Activated T-helper 1 cell treated with anti-CD3 and anti-CD28 coated beads, Interleukin-2, amount 50 U/mL, for 16 hours (primary cell): ENCODE data around the gene HOXD11.

ENCODE experiments used
- DNase-seq, 2 donors: peaks; one replicate each; pipeline ENCODE4 v3.0.0-alpha.2; 2020; ENCODE audit warnings: low read depth in 1 of 2, low spot score in 1 of 2

HOXD11 gene

GRCh38 chr2:176120364-176121189, 13.5 kb downstream of the HOXD11 start:
- DNase-seq = no peak

DNA sequence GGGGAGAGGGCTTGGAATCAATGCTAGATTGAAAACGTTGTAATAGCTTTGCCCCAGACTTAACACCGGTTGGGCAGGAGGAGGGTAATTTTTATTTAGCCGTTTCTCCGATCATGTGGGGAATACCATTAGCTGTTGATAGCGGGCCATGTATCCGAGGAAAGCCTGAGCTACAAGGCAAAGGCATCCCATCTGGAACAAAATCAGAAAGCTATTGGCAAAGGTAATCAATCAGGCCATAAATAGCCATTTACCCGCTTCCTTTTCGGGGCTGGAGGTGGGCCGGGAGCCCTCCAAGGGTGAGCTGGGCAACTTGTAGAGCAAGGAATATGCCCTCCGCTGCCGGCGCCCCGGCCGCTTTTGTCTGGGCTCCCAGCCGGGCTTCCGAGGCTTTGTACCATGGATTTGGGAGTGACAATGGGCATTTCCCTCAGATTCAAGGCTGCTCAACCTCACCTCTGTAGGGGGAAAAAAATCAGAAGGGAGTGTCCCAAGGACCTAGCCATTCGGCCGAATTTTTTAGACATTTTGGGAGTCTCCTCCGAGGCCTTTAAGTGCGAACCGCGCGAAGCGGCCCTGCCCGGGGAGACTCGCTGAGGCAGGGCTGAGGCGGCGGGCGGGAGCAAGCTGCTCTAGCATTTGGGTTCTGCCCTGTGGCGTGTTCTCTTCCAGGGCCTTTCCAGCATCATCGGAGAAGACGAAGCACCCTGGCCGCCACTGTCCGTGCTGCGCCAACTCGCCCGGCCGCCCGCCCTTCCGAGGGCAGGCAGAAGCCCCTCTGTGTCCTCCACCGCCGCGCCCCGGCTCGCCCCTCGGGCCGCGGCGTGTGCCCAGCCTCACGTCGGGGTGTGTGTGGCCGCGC, 14.3 kb downstream of the HOXD11 start:
- no peak for DNase-seq

GRCh38 chr2:176122052-176122682, 15.1 kb downstream of the HOXD11 start:
- no peak for DNase-seq

DNA sequence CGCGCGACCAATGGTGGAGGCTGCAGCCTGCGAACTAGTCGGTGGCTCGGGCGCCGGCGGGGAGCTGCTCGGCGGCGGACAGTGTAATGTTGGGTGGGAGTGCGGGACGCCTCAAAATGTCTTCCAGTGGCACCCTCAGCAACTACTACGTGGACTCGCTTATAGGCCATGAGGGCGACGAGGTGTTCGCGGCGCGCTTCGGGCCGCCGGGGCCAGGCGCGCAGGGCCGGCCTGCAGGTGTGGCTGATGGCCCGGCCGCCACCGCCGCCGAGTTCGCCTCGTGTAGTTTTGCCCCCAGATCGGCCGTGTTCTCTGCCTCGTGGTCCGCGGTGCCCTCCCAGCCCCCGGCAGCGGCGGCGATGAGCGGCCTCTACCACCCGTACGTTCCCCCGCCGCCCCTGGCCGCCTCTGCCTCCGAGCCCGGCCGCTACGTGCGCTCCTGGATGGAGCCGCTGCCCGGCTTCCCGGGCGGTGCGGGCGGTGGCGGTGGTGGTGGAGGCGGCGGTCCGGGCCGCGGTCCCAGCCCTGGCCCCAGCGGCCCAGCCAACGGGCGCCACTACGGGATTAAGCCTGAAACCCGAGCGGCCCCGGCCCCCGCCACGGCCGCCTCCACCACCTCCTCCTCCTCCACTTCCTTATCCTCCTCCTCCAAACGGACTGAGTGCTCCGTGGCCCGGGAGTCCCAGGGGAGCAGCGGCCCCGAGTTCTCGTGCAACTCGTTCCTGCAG, 15.8 kb downstream of the HOXD11 start, which contains the start of gene HOXD9:
Gene HOXD9 (plus strand): TSS at position 37 of the 728 bp plus-strand sequence. CDS start 50 bp downstream, at position 87.
- DNase-seq = no peak

- no peak for DNase-seq
These were observed 16.5 kb downstream of the HOXD11 start for GRCh38 chr2:176123411-176124109.

- no peak for DNase-seq
These were observed 17.2 kb downstream of the HOXD11 start for GRCh38 chr2:176124110-176124946.

GRCh38 chr2:176124947-176125771, 18.1 kb downstream of the HOXD11 start:
- DNase-seq = no peak

DNA sequence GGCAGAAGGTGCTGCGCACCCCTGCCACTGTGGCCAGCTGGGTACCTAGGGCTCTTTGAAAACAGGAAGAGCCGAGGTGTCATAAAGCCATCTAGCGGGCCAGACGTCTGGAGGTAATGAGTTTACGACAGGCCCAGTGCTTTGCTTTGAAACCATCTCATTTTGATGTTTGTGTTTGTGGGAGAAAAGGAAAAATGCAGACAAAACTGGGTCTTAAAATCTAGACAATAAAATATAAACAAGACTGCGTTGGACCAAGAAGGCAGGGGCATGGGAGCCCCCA, 18.6 kb downstream of the HOXD11 start:
- DNase-seq = no peak

GRCh38 chr2:176126929-176127773, 20.1 kb downstream of the HOXD11 start:
- DNase-seq = peak; percentile 47 to 54

- no peak for DNase-seq
These were observed 20.6 kb downstream of the HOXD11 start for GRCh38 chr2:176127774-176128072.

DNA sequence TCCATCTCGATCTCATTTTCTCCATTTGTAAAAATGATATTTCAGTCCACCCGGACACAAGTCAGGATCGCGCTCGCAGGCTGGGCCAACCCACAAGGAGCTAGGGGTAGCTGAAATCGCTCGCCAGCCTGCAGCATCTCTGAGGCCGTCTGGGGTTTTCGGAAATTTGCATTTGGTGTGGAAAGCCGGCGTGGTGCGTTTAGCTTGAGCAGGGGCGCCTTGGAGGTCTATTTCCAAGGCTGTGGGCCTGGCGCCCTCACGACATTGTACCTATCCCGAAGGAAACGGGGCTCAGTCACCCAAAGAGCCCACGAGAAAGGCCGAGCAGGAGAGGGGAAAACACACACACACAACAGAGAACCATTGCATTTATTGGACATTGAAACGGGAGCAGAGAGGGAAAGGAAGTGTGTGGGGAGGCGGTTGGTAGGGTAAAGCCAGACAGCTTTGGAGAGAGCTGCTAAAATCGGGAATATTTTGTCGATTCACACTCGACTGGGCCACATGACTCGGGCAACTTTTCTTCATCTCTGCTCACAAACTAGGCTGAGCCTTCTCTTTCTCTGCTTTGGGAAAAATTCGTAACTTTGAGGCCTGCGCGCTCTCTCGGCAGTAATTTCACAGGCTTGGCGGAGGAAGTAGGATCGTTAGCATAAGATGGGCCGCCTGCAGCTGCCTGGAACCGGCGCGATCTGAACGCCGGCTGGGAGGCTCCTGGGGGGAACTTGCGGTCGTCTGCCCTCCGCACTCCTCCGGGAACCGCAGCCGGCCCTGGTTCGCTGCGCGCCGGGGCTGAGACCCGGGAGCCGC, 21.3 kb downstream of the HOXD11 start:
- DNase-seq = no peak

GRCh38 chr2:176128982-176129796, 22.1 kb downstream of the HOXD11 start, which contains the start of gene HOXD8:
TSS of gene HOXD8 (plus strand) at chr2:176129705. CDS start at chr2:176130367, 662 bp downstream.
- no peak for DNase-seq

DNA sequence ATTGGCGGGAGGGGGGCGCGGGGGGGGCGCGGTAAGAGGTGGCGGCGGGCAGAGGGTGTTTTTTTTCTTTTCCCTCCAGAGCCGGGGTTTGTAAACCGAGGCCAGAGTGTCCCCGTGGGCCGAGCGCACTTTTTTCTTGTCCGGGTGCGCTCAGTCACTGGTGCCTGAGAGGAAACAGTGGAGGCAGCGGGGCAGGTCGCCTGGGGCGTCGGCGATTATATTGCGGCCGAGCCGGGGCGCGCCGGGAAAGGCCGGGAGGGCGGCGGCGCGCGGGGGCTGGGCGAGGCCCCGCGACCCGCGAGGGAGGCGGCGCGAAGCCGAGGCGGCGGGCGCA, 22.7 kb downstream of the HOXD11 start:
- DNase-seq = no peak

DNA sequence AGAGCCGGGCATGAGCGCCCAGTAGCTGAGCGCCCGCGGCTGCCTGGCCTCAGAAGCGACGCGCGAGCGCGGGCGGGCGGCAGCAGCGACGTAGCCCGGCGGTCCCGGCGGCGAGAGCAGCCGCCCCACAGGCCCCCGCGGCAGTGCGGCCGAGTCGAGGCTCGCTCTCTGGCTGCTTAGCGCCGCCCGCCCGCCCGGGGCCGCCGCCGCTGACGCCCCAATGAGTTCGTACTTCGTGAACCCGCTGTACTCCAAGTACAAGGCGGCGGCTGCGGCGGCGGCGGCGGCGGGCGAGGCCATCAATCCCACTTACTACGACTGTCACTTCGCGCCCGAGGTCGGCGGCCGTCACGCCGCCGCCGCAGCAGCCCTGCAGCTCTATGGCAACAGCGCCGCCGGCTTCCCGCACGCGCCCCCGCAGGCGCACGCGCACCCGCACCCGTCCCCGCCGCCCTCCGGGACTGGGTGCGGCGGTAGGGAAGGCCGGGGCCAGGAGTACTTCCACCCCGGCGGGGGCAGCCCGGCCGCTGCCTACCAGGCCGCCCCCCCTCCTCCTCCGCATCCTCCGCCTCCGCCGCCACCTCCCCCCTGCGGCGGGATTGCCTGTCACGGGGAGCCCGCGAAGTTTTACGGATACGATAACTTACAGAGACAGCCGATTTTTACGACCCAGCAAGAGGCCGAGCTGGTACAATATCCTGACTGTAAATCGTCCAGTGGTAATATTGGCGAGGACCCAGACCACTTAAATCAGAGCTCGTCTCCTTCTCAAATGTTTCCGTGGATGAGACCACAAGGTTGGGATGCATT, 23.3 kb downstream of the HOXD11 start:
- no peak for DNase-seq
